GM12878 (cell line): ENCODE results near the gene ANAPC16.
A peak's percentile ranks its signal among the peaks of the same experiment; 100 is the strongest.

ENCODE experiments used
- CTCF ChIP-seq, 3 experiments: IDR thresholded peaks in 2 of 3; conservative IDR thresholded peaks in 1 of 3; 2 replicates each; pipeline ENCODE4 v1.5.1; 2011; ENCODE audit warnings: low read depth in 3 of 3, low read length in 3 of 3, mild to moderate bottlenecking in 3 of 3, control low read depth in 2 of 3, moderate library complexity in 2 of 3, inconsistent platforms in 1 of 3, mixed read lengths in 1 of 3; ENCODE audit not compliant: control insufficient read depth in 2 of 3, insufficient read depth in 1 of 3; ENCODE audit errors: extremely low read depth in 1 of 3
- E2F8 ChIP-seq: fragments of 450-650 bp; IDR thresholded peaks from 2 replicates; pipeline ENCODE4 v1.6.1; 2018; ENCODE audit warnings: mild to moderate bottlenecking, low read depth, moderate library complexity; ENCODE audit not compliant: partially characterized antibody
- EP300 ChIP-seq, 2 experiments: fragments of 150-350 bp in 1 of 2; IDR thresholded peaks; 2 replicates each; pipeline ENCODE4 v1.6.1; 2011 to 2012; ENCODE audit warnings: low read depth in 2 of 2, low read length in 2 of 2, borderline replicate concordance in 1 of 2, improper control_type of control experiment in 1 of 2, inconsistent platforms in 1 of 2; ENCODE audit not compliant: control insufficient read depth in 1 of 2
- HDAC2 ChIP-seq: fragments of 200-600 bp; sonication (generic); IDR thresholded peaks from 2 replicates; pipeline ENCODE4 v1.6.1; 2017
- JUNB ChIP-seq: IDR thresholded peaks from 2 replicates; pipeline ENCODE4 v1.6.1; 2016; ENCODE audit warnings: antibody characterized with exemption, mild to moderate bottlenecking
- PBX3 ChIP-seq: IDR thresholded peaks from 2 replicates; pipeline ENCODE4 v1.6.1; 2011; ENCODE audit warnings: mild to moderate bottlenecking, low read depth, low read length, moderate library complexity; ENCODE audit not compliant: insufficient replicate concordance
- POLR2A ChIP-seq: IDR thresholded peaks from 2 replicates; pipeline ENCODE4 v1.6.1; 2011; ENCODE audit warnings: low read depth, mild to moderate bottlenecking, low read length
- RCOR1 ChIP-seq: conservative IDR thresholded peaks from 2 replicates; pipeline ENCODE4 v1.6.1; 2012; ENCODE audit warnings: low read depth, low read length, improper control_type of control experiment
- TAF1 ChIP-seq: IDR thresholded peaks from 2 replicates; pipeline ENCODE4 v1.6.1; 2011; ENCODE audit warnings: mild to moderate bottlenecking, low read depth, low read length, borderline replicate concordance
- YBX1 ChIP-seq: fragments of 450-650 bp; IDR thresholded peaks from 2 replicates; pipeline ENCODE4 v1.6.1; 2016; ENCODE audit warnings: antibody characterized with exemption
- ZNF384 ChIP-seq: IDR thresholded peaks from 2 replicates; pipeline ENCODE4 v1.6.1; 2012; ENCODE audit warnings: low read depth, mild to moderate bottlenecking, low read length, improper control_type of control experiment, borderline replicate concordance

DNA sequence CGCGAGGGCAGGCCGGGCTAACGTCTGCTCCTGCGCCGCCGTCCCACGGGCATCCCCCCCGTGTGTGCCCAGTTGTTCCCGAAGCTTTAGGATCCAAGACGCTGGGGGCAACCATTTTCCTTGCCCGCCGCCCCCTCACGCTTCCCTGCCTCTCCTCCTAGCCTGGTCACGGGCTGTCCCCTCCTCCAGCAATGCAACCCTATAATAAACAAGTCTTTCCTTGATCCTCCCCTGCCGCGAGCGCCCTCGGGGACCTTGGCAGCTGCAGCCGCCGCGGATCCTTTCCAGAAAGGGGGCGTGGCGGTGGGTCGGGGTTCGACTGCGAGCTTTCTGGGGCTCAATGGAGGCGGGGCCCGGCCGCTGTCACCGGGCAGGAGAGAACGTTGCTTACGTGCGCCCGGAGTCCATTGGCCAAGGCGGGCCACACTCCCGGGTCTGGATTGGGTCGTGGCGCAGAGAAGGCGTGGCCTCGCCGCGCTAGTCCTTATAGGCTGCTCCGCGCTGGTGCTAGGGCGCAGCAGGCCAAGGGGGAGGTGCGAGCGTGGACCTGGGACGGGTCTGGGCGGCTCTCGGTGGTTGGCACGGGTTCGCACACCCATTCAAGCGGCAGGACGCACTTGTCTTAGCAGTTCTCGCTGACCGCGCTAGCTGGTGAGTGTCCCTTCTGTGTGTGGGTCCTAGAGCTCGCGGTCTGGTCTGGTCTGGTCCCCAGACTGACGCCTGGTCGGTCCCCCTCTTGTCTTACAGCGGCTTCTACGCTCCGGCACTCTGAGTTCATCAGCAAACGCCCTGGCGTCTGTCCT is 57.8 kb downstream of the ANAPC16 start, which contains the start of gene DDIT4:
- no peak for TF ChIP-seq JUNB
- TF ChIP-seq PBX3, result no peak
- no peak for TF ChIP-seq YBX1
- peak; percentile 100 for TF ChIP-seq POLR2A
- TF ChIP-seq RCOR1, result no peak
- no peak for TF ChIP-seq ZNF384
- no peak for TF ChIP-seq HDAC2
- 0 out of 4 replicates have a peak, but pooled peaks have one; percentile 37 to 39 for TF ChIP-seq EP300 (IDR thresholded peaks at IDR 0.05; ENCODE audit: borderline replicate concordance in 1 of 2, control insufficient read depth in 1 of 2, low read depth in 2 of 2, low read length in 2 of 2)
- TF ChIP-seq E2F8, result no peak
- peak; percentile 89 for TF ChIP-seq TAF1
- no peak for TF ChIP-seq CTCF (IDR thresholded peaks at IDR 0.05 in 2 of 3, conservative IDR thresholded peaks at IDR 0.05 in 1 of 3; ENCODE audit: control insufficient read depth in 2 of 3, extremely low read depth in 1 of 3, insufficient read depth in 1 of 3, low read depth in 3 of 3, low read length in 3 of 3)
